Measurements from ENCODE around the gene TPRG1L.

Gene TPRG1L

GRCh38 chr1:3594706-3595377 is 30.0 kb upstream of the TPRG1L start:
- no peak for DNase-seq

GRCh38 chr1:3595949-3596348 is 28.9 kb upstream of the TPRG1L start:
- DNase-seq: no peak

GRCh38 chr1:3596663-3597598 is 27.9 kb upstream of the TPRG1L start:
- no peak for DNase-seq

- no peak for DNase-seq
Measured at GRCh38 chr1:3597599-3597964, 27.2 kb upstream of the TPRG1L start.

DNA sequence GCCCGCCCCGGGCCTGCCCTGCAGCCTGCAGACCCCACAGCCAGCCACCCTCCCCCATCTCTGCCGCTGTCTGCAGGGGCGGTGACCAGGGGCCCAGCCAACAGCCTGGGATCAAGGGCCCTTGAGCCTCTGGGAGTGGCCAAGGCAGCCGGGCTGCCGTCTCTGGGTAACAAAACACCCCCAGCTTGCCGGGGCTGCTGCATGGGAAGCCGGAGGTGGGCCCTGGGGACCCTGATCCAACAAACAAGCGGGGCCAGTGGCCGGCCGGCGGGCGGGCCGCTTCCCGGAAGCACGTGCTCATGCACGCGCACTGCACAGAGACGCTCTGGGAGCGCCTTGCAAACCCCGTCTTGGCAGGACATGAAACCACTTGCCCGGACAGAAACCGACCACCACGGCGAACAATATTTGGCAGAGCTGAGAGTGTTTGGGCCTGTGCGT is 26.7 kb upstream of the TPRG1L start:
- DNase-seq: no peak

GRCh38 chr1:3598522-3599285 is 26.1 kb upstream of the TPRG1L start:
- DNase-seq: no peak

DNA sequence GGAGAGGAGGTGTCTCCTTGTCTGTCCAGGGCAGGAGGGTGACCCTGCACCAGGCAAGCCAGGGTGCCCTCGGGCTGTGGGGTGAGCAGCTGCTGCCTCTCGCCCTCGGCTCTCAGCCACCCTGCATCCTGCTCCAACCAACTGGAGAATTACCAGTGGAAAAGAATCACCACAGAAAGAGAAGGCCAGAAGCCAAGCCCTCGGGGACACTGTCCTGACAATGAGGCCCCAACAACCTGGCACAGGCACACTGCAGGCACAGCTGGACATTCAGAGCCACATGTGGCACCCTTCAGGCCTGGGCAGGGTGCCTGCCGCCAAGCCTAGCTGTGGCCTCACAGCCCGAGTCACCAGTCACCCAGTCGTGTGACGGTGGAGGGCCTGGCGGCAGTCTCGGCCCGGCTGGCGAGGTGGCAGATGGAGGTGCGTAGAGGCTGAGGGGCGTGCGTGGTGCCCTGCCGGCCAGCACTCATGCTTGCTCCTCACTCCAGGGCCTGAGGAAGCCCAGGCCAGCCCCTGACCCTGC is 25.5 kb upstream of the TPRG1L start:
- no peak for DNase-seq

DNA sequence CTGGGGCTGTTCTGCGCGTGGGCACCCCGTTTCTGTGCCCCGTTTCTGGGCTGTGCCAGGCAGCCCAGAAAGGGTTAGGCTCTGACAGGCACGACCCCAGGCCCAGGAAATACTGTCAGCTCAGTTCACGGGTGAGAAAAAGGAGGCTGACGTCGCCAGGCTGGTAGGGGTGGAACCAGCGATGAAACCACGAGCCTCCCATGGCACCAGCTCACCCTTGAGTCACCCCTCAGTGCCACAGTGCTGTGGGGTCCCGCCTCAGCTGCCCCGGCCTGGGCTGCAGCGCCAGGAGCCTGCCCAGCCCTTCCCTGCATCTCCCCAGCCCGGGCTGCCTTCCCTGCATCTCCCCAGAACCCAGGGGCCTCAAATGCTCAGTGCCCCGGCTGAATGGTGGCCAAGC is 25.0 kb upstream of the TPRG1L start:
- DNase-seq: no peak

DNA sequence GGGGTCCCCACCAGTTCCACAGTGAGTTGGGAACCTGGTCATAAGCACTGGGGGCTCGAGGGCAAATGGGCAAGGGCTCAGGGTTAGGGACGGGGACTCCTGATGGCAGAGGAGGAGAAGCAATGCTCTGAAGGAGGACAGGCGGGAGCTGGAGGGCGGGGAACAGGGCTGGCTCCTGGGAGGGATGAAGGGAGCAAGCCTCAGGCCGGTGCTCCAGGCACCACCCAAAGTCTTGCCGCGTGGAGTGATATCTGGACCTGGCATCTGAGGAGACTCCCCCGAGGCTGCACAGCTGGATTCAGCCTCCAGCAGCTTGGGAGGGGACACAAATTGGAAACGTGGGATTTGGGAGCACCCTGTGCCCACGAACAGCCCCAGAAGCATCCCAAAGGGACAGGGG is 24.5 kb upstream of the TPRG1L start:
- DNase-seq: no peak

DNA sequence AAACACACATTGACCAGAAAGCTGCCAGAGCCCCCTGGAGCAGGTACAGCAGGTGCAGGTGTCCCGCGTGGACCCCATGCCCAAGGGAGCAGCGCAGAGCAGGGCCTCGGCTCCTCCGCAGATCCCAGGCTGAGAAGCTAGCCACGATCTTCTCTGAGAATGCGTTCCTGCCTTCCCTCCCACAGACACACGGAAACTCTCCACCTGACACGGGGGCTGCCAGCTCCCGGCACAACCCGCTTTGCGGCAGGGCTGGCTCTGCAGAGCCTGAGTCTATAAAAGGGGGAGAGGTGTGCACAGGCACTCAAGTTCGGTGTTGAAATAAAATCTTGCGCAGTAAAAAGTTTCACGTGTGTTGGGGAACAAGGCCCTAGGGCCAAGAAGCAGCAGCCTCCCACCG is 23.1 kb upstream of the TPRG1L start:
- DNase-seq: no peak

- no peak for DNase-seq
Measured at GRCh38 chr1:3602375-3602774, 22.4 kb upstream of the TPRG1L start.

DNA sequence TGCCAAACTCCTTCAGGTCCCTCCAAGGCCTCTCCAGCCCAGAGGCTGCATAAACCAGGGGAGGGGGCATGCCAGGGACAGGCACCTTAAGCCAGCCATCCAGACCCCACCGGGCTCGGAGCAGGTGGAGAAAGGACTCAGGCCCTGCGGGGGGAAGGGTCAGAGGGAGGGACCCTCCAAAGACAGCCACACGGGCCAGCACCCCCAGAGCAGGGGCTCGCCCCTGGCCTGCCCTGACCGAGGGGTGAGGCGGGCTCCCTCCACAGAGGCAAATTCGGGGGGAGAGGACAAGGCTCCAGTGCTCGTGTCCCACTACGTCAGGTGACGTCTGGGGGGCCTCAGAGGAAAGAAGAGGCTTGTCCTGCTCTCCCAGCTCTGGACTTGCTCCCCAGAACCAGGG is 21.7 kb upstream of the TPRG1L start:
- no peak for DNase-seq

DNA sequence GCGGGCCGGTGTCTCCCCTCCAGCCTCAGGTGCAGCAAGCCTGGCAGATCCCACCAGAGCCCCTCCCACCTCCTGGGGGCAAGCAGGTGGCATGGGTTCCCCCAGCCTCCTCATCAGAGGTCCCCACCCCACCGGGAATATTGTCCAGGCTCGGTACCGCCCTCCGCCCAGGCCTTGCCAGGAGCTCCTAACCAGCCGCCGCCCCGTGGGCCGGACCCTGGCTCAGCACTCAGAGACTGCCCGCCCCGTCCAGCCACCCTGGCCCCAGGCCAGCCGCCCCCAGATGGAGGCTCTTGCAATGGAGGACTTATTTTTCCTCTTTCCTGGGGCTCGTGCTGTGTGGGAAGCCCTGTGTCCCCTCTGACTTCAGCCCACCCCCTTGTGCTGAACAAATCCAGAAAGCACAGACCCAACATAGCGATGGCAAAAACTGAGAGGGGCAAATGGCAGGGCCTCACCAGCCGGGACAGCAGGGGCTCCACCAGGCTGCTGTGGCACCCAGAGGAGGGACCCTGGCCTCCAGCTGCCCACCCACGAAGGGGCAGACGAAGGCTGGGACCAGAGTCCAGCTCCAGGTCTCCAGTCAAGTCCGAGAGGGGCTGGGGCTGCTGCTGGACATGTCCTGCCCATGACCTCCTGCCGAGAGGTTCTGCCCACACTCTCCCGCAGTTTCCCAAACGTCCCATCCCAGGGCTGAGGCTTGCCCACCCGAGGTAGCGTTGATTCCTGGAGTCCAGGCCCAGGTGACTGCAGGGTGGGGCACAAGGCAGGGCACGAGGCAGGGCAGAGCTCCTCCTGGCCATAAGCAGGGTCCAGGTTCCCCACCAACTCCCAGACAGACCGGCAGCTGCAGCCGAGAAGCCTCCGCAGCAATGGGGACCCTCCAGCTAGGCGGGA is 21.0 kb upstream of the TPRG1L start:
- DNase-seq: no peak

GRCh38 chr1:3604468-3604974 is 20.3 kb upstream of the TPRG1L start:
- DNase-seq: no peak

- DNase-seq: no peak
Measured at GRCh38 chr1:3604997-3605823, 19.6 kb upstream of the TPRG1L start.

GRCh38 chr1:3606779-3607702 is 17.8 kb upstream of the TPRG1L start:
- DNase-seq: no peak

GRCh38 chr1:3607703-3608065 is 17.1 kb upstream of the TPRG1L start:
- no peak for DNase-seq

DNA sequence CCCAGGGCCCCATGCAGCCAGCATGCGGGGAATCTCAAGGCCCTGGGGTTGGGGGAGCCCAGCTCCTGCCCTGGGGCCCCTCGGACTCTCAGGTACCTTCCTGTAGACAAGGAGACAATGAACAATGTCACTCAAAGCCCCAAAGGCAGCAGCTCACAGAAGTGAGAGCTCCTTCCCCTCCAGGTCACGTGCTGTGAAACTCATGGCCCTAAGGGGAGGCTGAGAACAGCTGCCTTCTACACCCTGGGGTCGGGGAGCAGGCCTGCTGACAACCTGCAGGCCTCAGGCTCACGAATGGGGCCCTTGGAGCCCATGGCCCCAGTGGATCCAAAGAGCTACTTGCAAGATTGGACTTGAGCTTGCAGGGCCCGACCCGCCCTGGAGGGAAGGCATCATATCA is 16.7 kb upstream of the TPRG1L start:
- no peak for DNase-seq

- DNase-seq: no peak
Measured at GRCh38 chr1:3609016-3609768, 15.6 kb upstream of the TPRG1L start.

All from NCI-H1092 (cell line).